Measurements from ENCODE around the gene TUBB.

Gene TUBB

GRCh38 chr6:30741063-30741779, 21.1 kb downstream of the TUBB start:
- CTCF ChIA-PET: interaction anchor here (1.2 to 2.9 kb wide), 8 partner anchors 8 to 87 kb away, joined by 4 to 22 read pairs (median 6); no protein-coding TSS in a partner anchor
- Histone ChIP-seq H3K9me3 (ENCODE audit: control insufficient read depth, insufficient read depth, low read depth, low read length) (no peaks in the 10 kb centered on the region), H3K27ac (ENCODE audit: extremely low read depth, low read depth, low read length) (peak overlapping the region; percentile 94; the same call in 1 of the 2 replicates), H3K36me3 (ENCODE audit: control insufficient read depth in 2 of 2, insufficient read depth in 1 of 2, low read length in 2 of 2) (peaks cover 27 to 50% of the 10 kb centered on the region in 2 experiments; a peak in 2 of 3 replicates), H3K4me3 (ENCODE audit: low read depth, low read length) (peak overlapping the region; percentile 67), H3K4me1 (ENCODE audit: control insufficient read depth, insufficient read depth, low read length) (no peaks in the 10 kb centered on the region)
- POLR2A ChIA-PET: interaction anchor here (0.7 to 4.0 kb wide), 14 partner anchors 9 to 126 kb away, joined by 3 to 84 read pairs (median 8); partner anchors contain the start of gene MDC1
- TF ChIP-seq ZNF664 (tag by site-specific recombination; IDR thresholded peaks at IDR 0.05) (no peak), OVOL3 (tag by site-specific recombination; IDR thresholded peaks at IDR 0.05) (no peak), ZNF16 (tag by site-specific recombination; IDR thresholded peaks at IDR 0.05; ENCODE audit: low read depth) (no peak), GLIS1 (tag by site-specific recombination; IDR thresholded peaks at IDR 0.05) (no peak), IKZF3 (tag by site-specific recombination; IDR thresholded peaks at IDR 0.05) (no peak), KLF17 (tag by site-specific recombination; IDR thresholded peaks at IDR 0.05) (no peak), REPIN1 (tag by site-specific recombination; IDR thresholded peaks at IDR 0.05; ENCODE audit: low read depth) (no peak), ZBTB17 (tag by site-specific recombination; IDR thresholded peaks at IDR 0.05) (no peak), ZNF571 (tag by site-specific recombination; IDR thresholded peaks at IDR 0.05) (no peak), ZNF423 (tag by site-specific recombination; IDR thresholded peaks at IDR 0.05) (no peak), ZNF596 (tag by site-specific recombination; IDR thresholded peaks at IDR 0.05) (no peak), ZNF169 (tag by site-specific recombination; IDR thresholded peaks at IDR 0.05) (no peak), HOXC10 (CRISPR knock-in tag; IDR thresholded peaks at IDR 0.05) (no peak), ZNF791 (tag by site-specific recombination; IDR thresholded peaks at IDR 0.05) (no peak), ZNF768 (tag by site-specific recombination; IDR thresholded peaks at IDR 0.05) (no peak), ZNF155 (tag by site-specific recombination; IDR thresholded peaks at IDR 0.05) (no peak), KLF7 (tag by site-specific recombination; IDR thresholded peaks at IDR 0.05; ENCODE audit: borderline replicate concordance) (no peak), ZNF518A (tag by site-specific recombination; conservative IDR thresholded peaks at IDR 0.05; ENCODE audit: low read depth) (no peak), ZBTB21 (tag by site-specific recombination; IDR thresholded peaks at IDR 0.05) (no peak)

GRCh38 chr6:30741789-30742315, 21.7 kb downstream of the TUBB start:
- Histone ChIP-seq H3K4me1 (ENCODE audit: control insufficient read depth, insufficient read depth, low read length) (no peaks in the 10 kb centered on the region), H3K4me3 (ENCODE audit: low read depth, low read length) (peak overlapping the region; percentile 67), H3K27ac (ENCODE audit: extremely low read depth, low read depth, low read length) (peak overlapping the region; percentile 94), H3K36me3 (ENCODE audit: control insufficient read depth in 2 of 2, insufficient read depth in 1 of 2, low read length in 2 of 2) (peaks cover 24 to 46% of the 10 kb centered on the region in 2 experiments; a peak in 2 of 3 replicates), H3K9me3 (ENCODE audit: control insufficient read depth, insufficient read depth, low read depth, low read length) (no peaks in the 10 kb centered on the region)
- POLR2A ChIA-PET: interaction anchor here (0.6 to 4.0 kb wide), 15 partner anchors 9 to 172 kb away, joined by 3 to 84 read pairs (median 6); partner anchors contain the start of genes MDC1 and VARS2
- CTCF ChIA-PET: interaction anchor here (0.6 to 2.7 kb wide), 10 partner anchors 8 to 86 kb away, joined by 3 to 20 read pairs (median 4); no protein-coding TSS in a partner anchor
- TF ChIP-seq ZBTB48 (tag by site-specific recombination; IDR thresholded peaks at IDR 0.05) (no peak), ZBTB11 (tag by site-specific recombination; conservative IDR thresholded peaks at IDR 0.05; ENCODE audit: low read depth) (peak; percentile 31; the same call in 1 of the 2 replicates), ZNF530 (tag by site-specific recombination; IDR thresholded peaks at IDR 0.05; ENCODE audit: low read depth) (no peak), ZNF639 (tag by site-specific recombination; IDR thresholded peaks at IDR 0.05) (no peak), ZNF768 (tag by site-specific recombination; IDR thresholded peaks at IDR 0.05) (no peak), ZNF707 (tag by site-specific recombination; IDR thresholded peaks at IDR 0.05) (no peak)
